Peyer's patch (tissue), 4 donors: ENCODE results near the gene ADCY7. TPM values are rescaled to one million over a fixed set of nuclear protein-coding genes. Genes with fewer than 3 reads are reported as not detected.
A peak's percentile ranks its signal among the peaks of the same experiment; 100 is the strongest.

Experiments used
- DNase-seq, 3 donors: peaks; one replicate each; pipeline ENCODE4 v3.0.0-alpha.2; 2017 to 2019
- H3K27ac ChIP-seq, 4 donors: fragments of 200-600 bp; sonication (generic); one replicate each; pipeline ENCODE4 v1.5.1; 2016 to 2019
- H3K27me3 ChIP-seq, 2 donors: fragments of 200-600 bp; sonication (generic); one replicate each; pipeline ENCODE4 v1.5.1; 2019
- H3K36me3 ChIP-seq, 3 donors: fragments of 200-600 bp; sonication (generic); one replicate each; pipeline ENCODE4 v1.5.1; 2016 to 2019
- H3K4me1 ChIP-seq, 4 donors: fragments of 200-600 bp; sonication (generic); one replicate each; pipeline ENCODE4 v1.5.1; 2016 to 2019
- H3K4me3 ChIP-seq, 4 donors: fragments of 200-600 bp; sonication (generic); 1 replicate in 3 of 4; 2 replicates in 1 of 4; pipeline ENCODE4 v1.5.1; 2016 to 2019; ENCODE audit warnings: mild to moderate bottlenecking in 1 of 4
- H3K9me3 ChIP-seq, 4 donors: fragments of 200-600 bp; sonication (generic); one replicate each; pipeline ENCODE4 v1.5.1; 2016 to 2019; ENCODE audit warnings: mild to moderate bottlenecking in 1 of 4
- POLR2A ChIP-seq, 2 donors: fragments of 450-650 bp; IDR thresholded peaks; one replicate each; pipeline ENCODE4 v1.5.1; 2017; ENCODE audit warnings: antibody characterized with exemption in 2 of 2, mild to moderate bottlenecking in 2 of 2, moderate library complexity in 2 of 2
- total RNA-seq, 4 donors: library from RNA; depleted of rRNA; stranded (reverse); fragments of >200 nt; gene quantifications; one replicate each; pipeline ENCODE4 v1.1.0, GENCODE V29; 2016
- TF ChIP-seq, protein P1 (sequence below), 6 experiments: fragments of 450-650 bp in 4 of 6; fragments of 200-600 bp in 2 of 6; sonication (generic) in 1 of 6; IDR thresholded peaks; one replicate each; pipeline ENCODE4 v1.5.1; 2017 to 2019; ENCODE audit warnings: antibody characterized with exemption in 6 of 6, mild to moderate bottlenecking in 3 of 6, moderate library complexity in 1 of 6

ADCY7 gene
- total RNA-seq, 4 donors from 2014 or later = 6.5 to 67.7 (median 21.5) TPM

DNA sequence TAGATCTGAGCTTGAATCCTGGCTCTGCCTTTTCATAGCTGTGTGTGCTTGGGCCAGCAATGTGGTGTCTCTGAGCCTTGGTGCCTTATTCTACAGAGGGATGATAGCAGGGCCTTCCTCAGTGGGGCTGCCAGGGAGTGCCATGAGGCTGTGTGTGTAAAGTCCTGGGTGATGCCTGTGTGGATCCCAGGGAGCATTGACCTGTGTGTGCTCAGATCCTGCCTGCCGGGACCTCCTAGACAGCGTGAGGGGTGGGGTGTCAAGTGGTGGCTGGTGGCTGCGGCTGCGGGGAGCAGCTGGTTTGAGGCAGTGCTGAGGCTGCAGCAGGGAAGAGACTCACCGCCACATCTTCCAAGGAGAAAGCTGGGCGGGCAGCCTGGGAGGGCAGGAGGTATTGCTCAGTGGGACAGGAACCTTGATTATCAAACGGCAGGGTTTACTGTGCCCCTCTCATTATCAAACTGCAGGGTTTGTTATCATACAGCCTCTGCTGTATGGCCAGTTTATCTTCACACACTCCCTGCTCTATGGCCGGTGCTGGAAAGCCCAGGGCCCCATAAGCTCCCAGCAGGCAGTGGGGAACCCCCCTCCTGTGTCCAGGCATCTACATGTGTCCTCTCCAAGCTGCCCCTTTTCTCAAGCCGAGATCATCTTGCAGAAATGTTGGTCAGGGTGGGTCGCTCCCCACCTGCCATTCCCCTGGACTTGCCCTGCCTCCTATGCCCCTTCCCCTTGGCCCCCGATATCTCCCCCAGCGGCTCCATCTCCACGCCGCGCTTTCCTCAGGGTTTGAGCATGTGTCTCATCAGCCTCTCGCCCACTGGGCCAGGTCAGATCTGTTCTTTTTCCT lies 3.1 kb upstream of the ADCY7 start:
- no peaks in the 10 kb centered on the region for H3K27me3 ChIP-seq
- peak in 1 of 3 donors; percentile 42 for DNase-seq
- TF ChIP-seq POLR2A (IDR thresholded peaks at IDR 0.05) = no peak
- TF ChIP-seq, protein P1, sequence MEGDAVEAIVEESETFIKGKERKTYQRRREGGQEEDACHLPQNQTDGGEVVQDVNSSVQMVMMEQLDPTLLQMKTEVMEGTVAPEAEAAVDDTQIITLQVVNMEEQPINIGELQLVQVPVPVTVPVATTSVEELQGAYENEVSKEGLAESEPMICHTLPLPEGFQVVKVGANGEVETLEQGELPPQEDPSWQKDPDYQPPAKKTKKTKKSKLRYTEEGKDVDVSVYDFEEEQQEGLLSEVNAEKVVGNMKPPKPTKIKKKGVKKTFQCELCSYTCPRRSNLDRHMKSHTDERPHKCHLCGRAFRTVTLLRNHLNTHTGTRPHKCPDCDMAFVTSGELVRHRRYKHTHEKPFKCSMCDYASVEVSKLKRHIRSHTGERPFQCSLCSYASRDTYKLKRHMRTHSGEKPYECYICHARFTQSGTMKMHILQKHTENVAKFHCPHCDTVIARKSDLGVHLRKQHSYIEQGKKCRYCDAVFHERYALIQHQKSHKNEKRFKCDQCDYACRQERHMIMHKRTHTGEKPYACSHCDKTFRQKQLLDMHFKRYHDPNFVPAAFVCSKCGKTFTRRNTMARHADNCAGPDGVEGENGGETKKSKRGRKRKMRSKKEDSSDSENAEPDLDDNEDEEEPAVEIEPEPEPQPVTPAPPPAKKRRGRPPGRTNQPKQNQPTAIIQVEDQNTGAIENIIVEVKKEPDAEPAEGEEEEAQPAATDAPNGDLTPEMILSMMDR (IDR thresholded peaks at IDR 0.05) = no peak
- peaks cover 0 to 22% (median 12%) of the 10 kb centered on the region in 4 donors for H3K4me1 ChIP-seq
- no peak overlapping the region for H3K27ac ChIP-seq
- H3K4me3 ChIP-seq = no peak overlapping the region
- H3K36me3 ChIP-seq = no peaks in the 10 kb centered on the region
- H3K9me3 ChIP-seq = no peaks in the 10 kb centered on the region

DNA sequence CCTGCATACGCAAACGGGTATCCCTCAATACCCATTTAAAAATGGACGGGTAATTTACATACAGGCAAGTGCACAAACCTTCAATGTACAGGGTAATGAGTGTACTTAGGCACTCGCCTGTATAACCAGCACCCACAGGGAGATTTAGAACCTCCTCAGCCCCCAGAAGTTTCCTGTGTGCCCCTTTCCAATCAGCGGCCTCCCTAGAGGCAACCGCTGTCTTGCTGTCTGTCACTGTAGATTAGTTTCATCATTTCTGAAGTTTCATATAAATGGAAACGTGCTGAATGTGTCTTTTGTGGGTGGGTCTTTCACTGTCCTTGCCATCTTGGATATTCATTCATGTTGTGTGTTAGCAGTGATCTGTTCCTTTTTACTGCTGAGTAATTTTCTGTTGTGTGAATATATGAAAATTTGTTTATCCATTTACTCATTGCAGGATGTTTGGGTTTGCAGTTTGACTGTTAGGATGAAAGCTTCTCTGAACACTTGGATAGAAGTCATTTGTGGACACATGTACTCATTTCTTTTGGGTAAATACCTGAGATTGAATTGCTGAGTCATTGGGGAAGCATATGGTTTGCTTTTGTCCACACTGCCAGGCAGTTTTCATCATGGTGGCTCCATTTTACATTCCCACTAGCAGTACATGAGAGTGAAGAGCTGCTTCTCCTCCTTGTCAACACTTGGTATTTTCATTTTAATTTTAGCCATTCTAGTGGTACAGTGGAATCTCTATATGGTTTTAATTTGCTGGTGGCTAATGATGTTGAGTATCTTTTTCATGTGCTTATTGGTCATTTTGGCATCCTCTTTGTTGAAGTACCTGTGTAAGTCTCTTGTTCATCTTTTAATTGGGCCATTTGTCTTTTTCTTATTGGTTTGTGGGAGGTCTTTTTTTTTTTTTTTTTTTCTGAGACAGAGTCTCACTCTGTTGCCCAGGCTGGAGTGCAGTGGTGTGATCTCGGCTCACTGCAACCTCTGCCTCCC lies 2.1 kb upstream of the ADCY7 start:
- peaks cover 0 to 22% (median 12%) of the 10 kb centered on the region in 4 donors for H3K4me1 ChIP-seq
- no peak for DNase-seq
- H3K27me3 ChIP-seq = no peaks in the 10 kb centered on the region
- TF ChIP-seq, protein P1 (IDR thresholded peaks at IDR 0.05) = no peak
- no peak for TF ChIP-seq POLR2A (IDR thresholded peaks at IDR 0.05)
- no peak overlapping the region for H3K4me3 ChIP-seq
- no peaks in the 10 kb centered on the region for H3K9me3 ChIP-seq
- H3K27ac ChIP-seq = no peak overlapping the region
- no peaks in the 10 kb centered on the region for H3K36me3 ChIP-seq

DNA sequence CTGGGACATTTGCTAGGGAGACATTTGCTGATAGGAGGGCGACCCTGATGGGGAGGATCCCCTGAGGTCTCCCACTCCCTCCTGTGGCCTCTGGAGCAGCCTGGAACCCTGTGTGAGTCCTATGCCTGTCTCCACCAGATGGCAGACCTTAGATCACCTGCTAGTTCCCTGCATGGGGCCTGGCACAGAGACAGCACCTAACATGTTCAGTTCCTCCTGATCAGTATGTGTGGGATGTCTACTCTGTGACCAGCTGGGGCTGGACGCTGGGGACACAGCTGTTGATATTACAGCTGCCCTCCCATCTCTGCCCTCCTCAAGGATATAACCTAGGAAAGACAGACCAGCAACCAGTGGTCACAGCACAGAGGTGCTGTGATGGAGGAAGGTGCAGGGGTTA lies 1.1 kb upstream of the ADCY7 start:
- H3K27me3 ChIP-seq = no peaks in the 10 kb centered on the region
- DNase-seq = peak; percentile 41 to 73 (median 54)
- TF ChIP-seq, protein P1 (IDR thresholded peaks at IDR 0.05) = peak; percentile 13 to 44 (median 27)
- TF ChIP-seq POLR2A (IDR thresholded peaks at IDR 0.05) = no peak
- H3K9me3 ChIP-seq = no peaks in the 10 kb centered on the region
- H3K4me3 ChIP-seq = no peak overlapping the region
- peaks cover 0 to 16% (median 12%) of the 10 kb centered on the region in 4 donors for H3K4me1 ChIP-seq
- H3K27ac ChIP-seq = peak overlapping the region in 1 of 4 donors; percentile 91
- H3K36me3 ChIP-seq = no peaks in the 10 kb centered on the region

DNA sequence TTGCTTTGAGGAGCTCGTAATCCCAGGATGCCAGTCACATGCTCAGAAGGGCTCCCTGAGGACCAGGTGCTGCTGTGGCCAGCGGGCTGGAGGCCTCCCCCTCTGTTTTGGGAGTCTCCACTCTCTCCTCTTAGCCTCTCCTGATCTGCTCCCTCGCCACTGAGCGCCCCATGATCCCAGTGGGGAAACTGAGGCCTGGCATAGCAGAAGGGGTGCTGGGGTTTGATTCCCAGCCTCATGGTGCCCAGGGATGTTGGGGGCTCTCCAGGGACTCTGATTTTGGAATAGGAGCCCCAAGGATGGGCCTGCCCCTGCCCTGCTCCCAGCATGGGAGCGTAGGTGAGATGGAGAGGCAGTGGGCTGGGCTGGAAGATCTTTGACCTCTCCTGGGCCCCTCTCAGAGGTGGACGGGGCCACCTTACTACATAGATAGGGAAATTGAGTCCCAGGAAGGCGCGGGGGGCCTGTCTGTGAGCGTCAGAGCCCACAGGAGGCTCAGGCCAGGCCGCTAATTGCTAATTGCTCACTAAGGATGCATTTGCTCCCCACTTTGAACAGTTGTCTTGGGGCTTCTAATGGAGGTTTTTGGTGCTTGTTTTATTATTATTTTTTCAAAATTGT lies 525 bp upstream of the ADCY7 start:
- H3K27ac ChIP-seq = peak overlapping the region in 2 of 4 donors; percentile 82 to 91

More for the DNA sequence above, 525 bp upstream of the ADCY7 start:
- TF ChIP-seq POLR2A (IDR thresholded peaks at IDR 0.05) = no peak
- TF ChIP-seq, protein P1 (IDR thresholded peaks at IDR 0.05) = no peak
- DNase-seq = peak in 1 of 3 donors; percentile 45
- Histone ChIP-seq H3K36me3 (no peaks in the 10 kb centered on the region), H3K27me3 (no peaks in the 10 kb centered on the region), H3K4me1 (peaks cover 0 to 16% (median 12%) of the 10 kb centered on the region in 4 donors), H3K4me3 (peak overlapping the region in 3 of 4 donors; percentile 40 to 54 (median 48)), H3K9me3 (no peaks in the 10 kb centered on the region)
